ENCODE results near the gene CD38.
A peak's percentile ranks its signal among the peaks of the same experiment; 100 is the strongest.
"Not testable (repeated sequence)": the region's sequence is repeated elsewhere in the genome, so short reads cannot be mapped to it uniquely, and the experiment has no call there.

The CD38 gene

DNA sequence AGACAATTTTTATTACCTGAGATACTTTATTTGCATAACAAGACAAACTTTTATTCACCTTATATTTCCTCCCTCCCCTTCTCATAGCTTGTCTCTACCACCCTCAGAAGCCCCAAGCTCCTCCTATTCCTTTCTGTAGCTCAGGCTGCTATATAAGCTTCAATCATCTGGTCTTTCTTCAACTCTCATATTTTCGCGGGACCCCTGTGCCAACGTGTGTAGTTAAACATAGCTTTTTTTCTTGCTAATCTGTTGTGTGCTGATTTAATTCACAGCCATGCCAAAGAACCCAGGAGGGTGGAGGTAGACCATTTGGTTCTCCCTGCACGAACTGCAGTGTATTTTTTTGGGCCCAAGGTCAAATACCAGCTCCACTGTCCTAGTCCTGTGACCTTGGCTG is 21.1 kb upstream of the CD38 start:
- H3K27ac ChIP-seq, result no peak overlapping the region

GRCh38 chr4:15758294-15758693 is 19.8 kb upstream of the CD38 start:
- Histone ChIP-seq H3K4me3 (no peak overlapping the region), H3K27ac (no peak overlapping the region)

More for the DNA sequence above, 21.1 kb upstream of the CD38 start:
- no peak overlapping the region for H3K4me3 ChIP-seq

GRCh38 chr4:15762460-15762859 is 15.7 kb upstream of the CD38 start:
- H3K4me3 ChIP-seq, H3K27ac ChIP-seq: not testable (repeated sequence)

- Histone ChIP-seq H3K4me3 (no peak overlapping the region), H3K27ac (no peak overlapping the region)
These were observed 12.7 kb upstream of the CD38 start for GRCh38 chr4:15765391-15765790.

DNA sequence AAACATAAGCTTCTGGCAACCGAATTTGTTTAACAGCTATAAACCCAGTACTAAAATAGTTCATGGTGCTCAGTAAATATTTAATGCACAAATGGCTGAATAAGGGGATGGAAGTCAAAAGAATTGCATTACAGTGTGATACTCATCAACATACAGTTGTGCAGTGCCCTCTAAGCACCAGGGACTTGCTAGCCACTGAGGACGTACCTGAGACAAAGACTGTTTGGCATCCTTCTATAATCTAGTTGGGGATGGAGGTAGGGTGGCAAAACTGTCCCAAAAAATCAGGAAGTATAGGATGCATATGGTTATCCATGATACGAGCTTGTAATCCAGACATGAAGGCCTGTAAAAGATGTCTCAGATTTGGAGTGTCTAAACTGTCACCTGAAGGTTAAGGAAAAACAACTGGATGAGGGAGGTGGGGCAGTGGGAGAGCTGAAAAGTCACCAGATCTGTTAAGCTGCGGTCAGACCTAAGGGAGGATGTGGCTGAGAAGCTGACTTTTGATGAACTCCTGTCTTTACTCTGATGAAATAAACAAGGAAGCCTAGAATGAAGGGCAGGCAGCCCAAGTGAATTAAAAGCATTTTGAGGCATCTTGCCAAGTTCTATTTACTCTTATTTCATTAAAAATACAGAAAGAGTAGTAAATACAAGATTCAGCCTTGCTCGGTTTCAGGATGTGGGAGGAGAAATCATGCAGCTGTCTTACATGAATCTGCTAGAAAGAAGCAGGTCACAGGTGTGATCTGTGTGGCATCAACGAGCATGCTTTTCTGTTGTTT is 12.0 kb upstream of the CD38 start:
- Histone ChIP-seq H3K27ac (no peak overlapping the region), H3K4me3 (no peak overlapping the region)

DNA sequence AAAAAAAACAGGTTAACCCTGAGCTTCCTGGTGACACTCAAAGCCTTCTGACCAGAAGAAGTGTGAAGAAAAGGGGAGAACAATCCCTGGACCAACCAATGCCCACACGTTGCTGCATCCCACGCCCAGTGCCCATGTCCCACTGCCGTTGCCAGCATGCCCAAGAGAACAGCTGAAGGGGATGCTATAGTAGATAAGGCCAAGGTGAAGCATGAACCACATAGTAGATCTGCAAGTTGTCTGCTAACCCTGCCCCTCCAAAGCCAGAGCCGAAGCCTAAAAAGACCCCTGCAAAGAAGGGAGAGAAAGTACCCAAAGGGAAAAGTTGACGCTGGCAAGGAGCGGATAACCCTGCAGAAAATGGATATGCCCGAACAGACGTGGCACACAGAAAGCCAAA is 11.3 kb upstream of the CD38 start:
- no peak overlapping the region for H3K27ac ChIP-seq
- no peak overlapping the region for H3K4me3 ChIP-seq

DNA sequence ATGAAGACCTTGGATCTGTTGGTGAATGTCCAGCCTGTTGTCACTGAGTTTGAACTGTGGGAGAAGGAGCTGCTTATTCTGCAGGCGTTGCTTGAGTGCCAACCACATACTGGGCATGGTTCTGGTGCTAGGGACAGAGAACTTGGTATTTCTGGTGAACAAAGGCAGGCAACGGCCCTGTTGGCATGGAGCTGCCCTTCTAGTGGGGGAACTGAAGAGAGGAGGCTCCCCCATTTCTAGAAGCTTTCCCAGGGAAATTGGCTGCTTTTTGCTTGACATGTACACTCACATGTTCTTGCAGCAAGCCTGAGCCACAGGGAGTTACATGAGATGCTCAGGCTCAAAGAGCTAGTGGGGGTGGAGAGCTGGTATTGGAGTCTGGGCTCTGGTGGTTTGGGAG is 8.9 kb upstream of the CD38 start:
- H3K4me3 ChIP-seq, result no peak overlapping the region

DNA sequence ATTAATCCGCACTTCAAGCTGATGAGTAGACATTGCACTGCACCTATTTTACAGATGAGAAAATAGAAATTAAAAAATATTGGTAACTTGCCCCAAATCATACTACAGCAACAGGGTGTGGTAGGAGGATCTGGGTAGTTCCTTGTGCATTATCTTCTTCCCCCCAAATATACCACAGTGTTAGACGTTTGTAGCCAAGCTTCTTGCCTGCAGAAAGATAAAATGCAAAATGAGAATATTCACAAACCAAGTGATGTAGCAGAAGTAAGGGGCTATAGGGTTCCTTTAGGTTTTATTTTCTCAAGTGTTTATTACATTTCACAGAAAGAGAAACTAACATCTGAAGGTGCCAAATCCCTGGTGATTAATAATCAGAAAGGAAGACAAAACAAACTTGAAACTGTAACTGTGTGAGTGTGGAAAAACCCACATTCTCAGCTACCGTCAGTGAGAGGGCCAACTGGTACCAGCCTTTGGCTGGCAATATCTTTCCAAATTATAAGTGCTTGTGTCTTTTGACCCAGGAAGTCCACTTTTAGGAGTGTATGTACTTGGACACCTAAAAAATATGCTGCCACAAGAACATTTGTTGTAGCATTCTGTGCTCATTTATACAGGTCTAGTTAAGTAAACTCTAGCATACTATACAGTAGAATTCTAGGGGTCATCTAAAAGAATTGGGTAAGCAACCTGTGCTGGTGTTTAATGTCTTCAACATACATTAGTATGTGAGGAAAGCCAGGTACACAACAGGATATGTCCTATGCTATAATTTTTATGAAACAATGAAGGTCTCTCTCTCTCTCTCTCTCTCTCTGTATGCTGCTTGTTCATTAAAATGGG is 6.7 kb upstream of the CD38 start:
- Histone ChIP-seq H3K4me3 (no peak overlapping the region), H3K27ac (no peak overlapping the region)

More for the DNA sequence above, 8.9 kb upstream of the CD38 start:
- no peak overlapping the region for H3K27ac ChIP-seq

- Histone ChIP-seq H3K27ac (no peak overlapping the region), H3K4me3 (no peak overlapping the region)
These were observed 4.1 kb upstream of the CD38 start for GRCh38 chr4:15774020-15774420.

GRCh38 chr4:15776871-15777648 is 1.1 kb upstream of the CD38 start:
- H3K27ac ChIP-seq, result no peak overlapping the region
- H3K4me3 ChIP-seq, result no peak overlapping the region

- Histone ChIP-seq H3K4me3 (peak overlapping the region in 3 of 7 experiments; percentile 40 to 52 (median 49)), H3K27ac (no peak overlapping the region)
These were observed 335 bp upstream of the CD38 start for GRCh38 chr4:15777697-15778288.

DNA sequence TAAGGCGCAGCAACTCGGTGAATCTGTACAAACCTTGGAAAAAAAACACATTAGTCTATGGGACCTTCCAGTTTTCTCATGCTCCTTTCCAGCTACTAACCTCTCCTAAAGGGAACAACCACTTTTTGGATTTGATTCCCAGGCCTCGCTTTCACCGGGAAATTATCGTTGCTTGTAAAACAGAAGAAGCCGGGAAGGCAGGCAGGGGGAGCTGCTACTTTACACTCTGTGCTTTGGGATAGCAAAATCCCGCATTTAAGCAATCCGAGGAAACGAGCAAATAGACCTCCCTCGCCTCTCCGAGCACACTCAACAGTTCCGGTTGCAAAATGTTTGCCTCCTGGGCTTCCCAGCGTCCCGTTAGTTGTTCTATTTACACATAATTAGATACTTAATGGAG is 1.2 kb downstream of the CD38 start:
- peak overlapping the region; percentile 30 to 52 (median 40) for H3K4me3 ChIP-seq
- peak overlapping the region in 2 of 21 experiments; percentile 4 to 17 for H3K27ac ChIP-seq

DNA sequence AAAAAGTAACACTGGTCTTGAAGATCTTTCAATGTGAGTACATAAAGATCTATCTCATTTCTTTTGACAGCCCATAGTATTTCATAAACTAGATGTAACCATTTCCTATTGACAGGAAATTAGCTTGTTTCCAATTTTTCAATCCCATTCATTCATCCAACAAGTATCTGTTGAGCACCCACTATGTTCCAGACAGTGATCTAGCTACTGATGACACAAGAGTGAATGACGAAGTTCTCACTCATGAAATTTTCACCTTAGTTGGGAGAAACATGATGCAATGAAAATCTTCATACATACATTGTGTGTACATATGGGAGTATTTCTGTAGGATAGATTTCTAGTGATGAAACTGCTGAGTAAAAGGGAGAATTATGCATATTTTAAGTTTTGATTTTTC is 1.7 kb downstream of the CD38 start:
- Histone ChIP-seq H3K4me3 (peak overlapping the region in 3 of 7 experiments; percentile 40 to 52 (median 49)), H3K27ac (peak overlapping the region in 1 of 21 experiments; percentile 17)

DNA sequence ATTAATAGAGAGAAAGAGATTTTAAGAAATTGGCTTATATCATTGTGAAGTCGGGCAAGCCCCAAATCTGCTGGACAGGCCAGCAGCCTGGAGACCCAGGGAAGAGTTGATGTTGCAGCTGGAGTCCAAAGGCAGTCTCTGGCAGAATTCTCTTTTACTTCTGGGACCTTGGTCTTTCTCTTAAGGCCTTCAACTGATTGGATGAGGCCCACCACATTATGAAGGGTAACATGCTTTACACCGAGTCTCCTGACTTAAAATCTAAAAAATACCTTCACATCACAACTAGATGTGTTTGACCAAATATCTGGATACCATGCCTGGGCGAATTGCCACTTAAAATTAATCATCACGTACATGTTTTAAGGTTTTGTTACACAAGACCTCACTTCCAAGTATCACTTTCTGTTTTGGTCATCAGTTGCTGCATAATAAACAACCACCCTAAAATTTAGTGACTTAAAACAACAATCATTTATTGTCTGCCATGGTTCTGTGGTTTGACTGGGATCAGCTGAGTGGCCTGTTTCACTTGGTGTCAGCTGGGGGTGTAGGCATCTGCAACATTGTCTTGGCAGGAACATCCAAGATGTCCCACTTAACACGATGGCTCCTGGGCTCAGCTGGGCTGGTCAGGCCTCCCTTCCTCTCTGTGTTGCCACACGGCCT is 3.4 kb downstream of the CD38 start:
- Histone ChIP-seq H3K27ac (no peak overlapping the region), H3K4me3 (no peak overlapping the region)

DNA sequence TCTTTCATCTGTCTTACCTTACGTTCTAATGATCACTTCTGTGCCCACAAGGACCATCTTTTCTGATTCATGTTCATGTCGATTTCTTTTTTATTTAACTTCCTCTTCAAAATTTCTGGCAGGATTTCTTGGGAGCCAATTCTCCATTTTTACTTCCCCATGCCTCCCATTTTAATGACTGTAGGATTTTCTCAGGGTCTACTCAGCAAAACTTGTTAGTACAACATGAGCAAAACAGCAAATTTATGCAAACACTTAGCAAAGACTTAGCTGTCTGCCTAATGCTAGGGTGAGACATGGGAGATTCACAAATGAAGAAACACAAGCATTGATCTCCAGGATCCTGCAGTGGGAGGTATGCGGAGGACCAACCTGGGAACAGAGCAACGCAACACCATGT is 5.5 kb downstream of the CD38 start:
- H3K4me3 ChIP-seq, result no peak overlapping the region

DNA sequence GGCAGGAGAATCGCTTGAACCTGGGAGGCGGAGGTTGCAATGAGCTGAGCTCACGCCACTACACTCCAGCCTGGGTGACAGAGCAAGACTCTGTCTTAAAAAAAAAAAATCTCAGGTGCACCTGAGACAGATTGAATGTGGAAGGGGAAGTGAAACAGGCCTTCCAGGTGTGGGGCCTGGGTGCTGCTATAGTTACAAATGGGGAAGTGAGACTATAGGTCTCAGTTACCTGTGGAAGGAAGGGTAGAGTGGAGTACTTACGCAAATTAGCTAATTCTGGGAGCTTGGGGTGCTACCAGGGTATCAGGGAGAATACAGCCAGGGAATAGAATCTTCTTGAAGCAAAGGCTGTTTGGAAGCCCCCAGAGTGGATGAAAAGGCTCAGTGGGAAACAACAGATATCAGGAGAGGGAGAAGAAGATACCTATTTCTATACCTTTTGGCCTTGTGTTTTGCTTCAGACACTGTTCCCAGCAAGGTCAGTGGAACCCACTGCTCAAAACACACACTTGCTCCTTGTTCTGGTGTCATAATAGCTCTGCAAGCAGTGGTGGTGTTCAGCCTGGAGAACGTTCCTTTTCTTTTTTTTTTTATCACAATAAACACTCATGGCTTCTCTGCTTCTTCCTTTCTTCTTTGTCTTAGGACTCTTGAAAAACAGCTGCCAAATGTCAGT is 7.0 kb downstream of the CD38 start:
- no peak overlapping the region for H3K27ac ChIP-seq
- H3K4me3 ChIP-seq, result no peak overlapping the region

More for the DNA sequence above, 5.5 kb downstream of the CD38 start:
- no peak overlapping the region for H3K27ac ChIP-seq

GRCh38 chr4:15786743-15787142 is 8.6 kb downstream of the CD38 start:
- H3K4me3 ChIP-seq, result no peak overlapping the region
- H3K27ac ChIP-seq, result no peak overlapping the region

GRCh38 chr4:15792974-15793373 is 14.8 kb downstream of the CD38 start:
- Histone ChIP-seq H3K27ac (no peak overlapping the region), H3K4me3 (no peak overlapping the region)

Data from skin epidermis (tissue), 12 donors.